ENCODE measurements around the gene EVI2B. TPM values are rescaled to one million over a fixed set of nuclear protein-coding genes. Genes with fewer than 3 reads are reported as not detected.

The EVI2B gene
- polyA plus RNA-seq, 1 donor from 2014 or later = not detected

GRCh38 chr17:31269036-31269577 is 44.7 kb downstream of the EVI2B start:
- Histone ChIP-seq H3K4me2 (ENCODE audit: low read length) (no peak overlapping the region), H3K9ac (ENCODE audit: low read length) (no peak overlapping the region)

GRCh38 chr17:31266042-31266441 is 47.8 kb downstream of the EVI2B start:
- no peak overlapping the region for H3K4me3 ChIP-seq (ENCODE audit: low read length)
- no peaks in the 10 kb centered on the region for H3K27me3 ChIP-seq (ENCODE audit: insufficient read depth, low read depth, low read length)
- no peak overlapping the region for H3K27ac ChIP-seq (ENCODE audit: low read length)
- no peaks in the 10 kb centered on the region for H3K9me2 ChIP-seq (ENCODE audit: insufficient read depth, low read length)
- peaks cover 20% of the 10 kb centered on the region for H3K36me3 ChIP-seq (ENCODE audit: insufficient read depth, low read length)
- no peaks in the 10 kb centered on the region for H3F3A ChIP-seq (ENCODE audit: insufficient read depth, low read length, poor library complexity, severe bottlenecking)
- H3K9ac ChIP-seq (ENCODE audit: low read length) = no peak overlapping the region
- H3K79me2 ChIP-seq (replicated peaks; ENCODE audit: insufficient read depth, low read length) = no peaks in the 10 kb centered on the region
- H3K9me3 ChIP-seq (ENCODE audit: low read length) = no peaks in the 10 kb centered on the region
- H2AFZ ChIP-seq (ENCODE audit: low read depth, low read length) = no peak overlapping the region
- H4K20me1 ChIP-seq (ENCODE audit: insufficient read depth) = no peaks in the 10 kb centered on the region
- no peak overlapping the region for H3K4me2 ChIP-seq (ENCODE audit: low read length)
- TF ChIP-seq SMC3 (conservative IDR thresholded peaks at IDR 0.05; ENCODE audit: poor library complexity) = no peak
- no peak for TF ChIP-seq EP300 (conservative IDR thresholded peaks at IDR 0.05; ENCODE audit: poor library complexity, severe bottlenecking)
- no peak for TF ChIP-seq EZH2 (IDR thresholded peaks at IDR 0.05; ENCODE audit: borderline replicate concordance, insufficient read depth, low read length, poor library complexity, severe bottlenecking)
- TF ChIP-seq REST (IDR thresholded peaks at IDR 0.05; ENCODE audit: borderline replicate concordance) = no peak
- no peak for TF ChIP-seq RAD21 (conservative IDR thresholded peaks at IDR 0.05)
- no peak for TF ChIP-seq TAF1 (IDR thresholded peaks at IDR 0.05; ENCODE audit: low read depth)

More at GRCh38 chr17:31269036-31269577, 44.7 kb downstream of the EVI2B start:
- H2AFZ ChIP-seq (ENCODE audit: low read depth, low read length) = no peak overlapping the region
- H3K79me2 ChIP-seq (replicated peaks; ENCODE audit: insufficient read depth, low read length) = no peaks in the 10 kb centered on the region
- no peaks in the 10 kb centered on the region for H3K9me3 ChIP-seq (ENCODE audit: low read length)
- H3K4me3 ChIP-seq (ENCODE audit: low read length) = no peak overlapping the region
- H3F3A ChIP-seq (ENCODE audit: insufficient read depth, low read length, poor library complexity, severe bottlenecking) = no peaks in the 10 kb centered on the region
- no peaks in the 10 kb centered on the region for H4K20me1 ChIP-seq (ENCODE audit: insufficient read depth)
- no peak for TF ChIP-seq EZH2 (IDR thresholded peaks at IDR 0.05; ENCODE audit: borderline replicate concordance, insufficient read depth, low read length, poor library complexity, severe bottlenecking)
- TF ChIP-seq MXI1 (conservative IDR thresholded peaks at IDR 0.05; ENCODE audit: poor library complexity, severe bottlenecking) = no peak
- TF ChIP-seq POLR2AphosphoS5 (IDR thresholded peaks at IDR 0.05) = no peak
- TF ChIP-seq TAF1 (IDR thresholded peaks at IDR 0.05; ENCODE audit: low read depth) = no peak
- TF ChIP-seq REST (IDR thresholded peaks at IDR 0.05; ENCODE audit: borderline replicate concordance) = no peak
- no peak for TF ChIP-seq CTCF (IDR thresholded peaks at IDR 0.05; ENCODE audit: poor library complexity, severe bottlenecking)
- TF ChIP-seq RAD21 (conservative IDR thresholded peaks at IDR 0.05) = no peak
- TF ChIP-seq SMC3 (conservative IDR thresholded peaks at IDR 0.05; ENCODE audit: poor library complexity) = no peak
- TF ChIP-seq EP300 (conservative IDR thresholded peaks at IDR 0.05; ENCODE audit: poor library complexity, severe bottlenecking) = no peak
- H3K36me3 ChIP-seq (ENCODE audit: insufficient read depth, low read length) = peaks cover 28% of the 10 kb centered on the region
- no peaks in the 10 kb centered on the region for H3K27me3 ChIP-seq (ENCODE audit: insufficient read depth, low read depth, low read length)
- no peaks in the 10 kb centered on the region for H3K9me2 ChIP-seq (ENCODE audit: insufficient read depth, low read length)
- no peak overlapping the region for H3K27ac ChIP-seq (ENCODE audit: low read length)
